GM12878 (cell line): ENCODE data around the gene CACNA1B. TPM values are rescaled to one million over a fixed set of nuclear protein-coding genes. Genes with fewer than 3 reads are reported as not detected.

Experiments
- ATAC-seq: fragments of 200-7000 bp; cut with Tn5 transposase; 3 replicates; pipeline ENCODE4 v1.9.1; 2020; ENCODE audit warnings: mild to moderate bottlenecking, moderate library complexity
- BruUV-seq: library from RNA; stranded (reverse); fragments of 400-500 nt; replicated peaks from 2 replicates; lab custom pipeline; 2021; lab: Mats Ljungman, UMichigan
- CTCF ChIA-PET: fragments of 300-600 bp; sonication (Branson Sonifier 250); formaldehyde crosslinking; extraction: SDS; loops from one replicate; lab custom pipeline; 2021; ENCODE audit warnings: inconsistent platforms; lab: Yijun Ruan, JAX
- POLR2A ChIA-PET: fragments of 350-600 bp; formaldehyde crosslinking; extraction: SDS; loops from one replicate; lab custom pipeline; 2021; ENCODE audit warnings: inconsistent platforms; lab: Charles Lee
- RAD21 ChIA-PET: fragments of 300-600 bp; sonication (Branson Sonifier 250); formaldehyde crosslinking; loops from one replicate; lab custom pipeline; 2023; ENCODE audit warnings: antibody characterized with exemption; ENCODE audit not compliant: unreplicated experiment; lab: Charles Lee
- SMC1A ChIA-PET: fragments of 300-600 bp; sonication (Branson Sonifier 250); formaldehyde crosslinking; loops from one replicate; lab custom pipeline; 2023; ENCODE audit not compliant: unreplicated experiment, uncharacterized antibody; lab: Charles Lee
- DNase-seq: peaks from one replicate; pipeline ENCODE4 v3.0.0-alpha.2; 2011; ENCODE audit warnings: low read depth, low spot score
- FAIRE-seq: peaks from 3 replicates; lab custom pipeline; 2011; peaks lifted over from hg19 to GRCh38; lab: Jason Lieb, UNC
- H2AFZ ChIP-seq: 2 replicates; pipeline ENCODE4 v1.6.0; 2011; ENCODE audit warnings: low read depth, low read length, control low read depth; ENCODE audit not compliant: control insufficient read depth
- H3K27ac ChIP-seq: 2 replicates; pipeline ENCODE4 v1.5.1; 2011; ENCODE audit warnings: control low read depth; ENCODE audit not compliant: control insufficient read depth, insufficient read depth
- H3K27me3 ChIP-seq, 2 experiments: replicated peaks in 1 of 2; 2 replicates each; pipeline versions ENCODE4 v1.6.0 to v1.6.1; 2011; ENCODE audit warnings: low read length in 1 of 2; ENCODE audit not compliant: control insufficient read depth in 2 of 2, insufficient read depth in 2 of 2
- H3K36me3 ChIP-seq, 2 experiments: 2 replicates each; pipeline ENCODE4 v1.5.1; 2011; ENCODE audit warnings: low read length in 1 of 2; ENCODE audit not compliant: control insufficient read depth in 2 of 2, insufficient read depth in 2 of 2
- H3K4me1 ChIP-seq: 2 replicates; pipeline ENCODE4 v1.6.1; 2011; ENCODE audit warnings: mild to moderate bottlenecking, low read length, moderate library complexity, mixed read lengths; ENCODE audit not compliant: control insufficient read depth, insufficient read depth
- H3K4me2 ChIP-seq: 2 replicates; pipeline ENCODE4 v1.6.0; 2011; ENCODE audit warnings: control low read depth; ENCODE audit not compliant: control insufficient read depth, insufficient read depth
- H3K4me3 ChIP-seq: fragments of 200-600 bp; sonication (generic); 2 replicates; pipeline ENCODE4 v1.5.1; 2016
- H3K79me2 ChIP-seq: 2 replicates; pipeline ENCODE4 v1.6.0; 2011; ENCODE audit warnings: low read length; ENCODE audit not compliant: control insufficient read depth, insufficient read depth
- H3K9ac ChIP-seq: 2 replicates; pipeline ENCODE4 v1.8.0; 2011; ENCODE audit warnings: low read length, control low read depth, mixed read lengths; ENCODE audit not compliant: control insufficient read depth, insufficient read depth
- H3K9me3 ChIP-seq: replicated peaks from 3 replicates; pipeline ENCODE4 v1.5.1; 2011; ENCODE audit warnings: mild to moderate bottlenecking, low read length; ENCODE audit not compliant: control insufficient read depth, insufficient read depth
- H4K20me1 ChIP-seq: 2 replicates; pipeline ENCODE4 v1.6.0; 2011; ENCODE audit not compliant: control insufficient read depth, insufficient read depth
- EZH2 ChIP-seq: IDR thresholded peaks from 2 replicates; pipeline ENCODE4 v1.6.1; 2012; ENCODE audit warnings: low read depth, mild to moderate bottlenecking, control low read depth, inconsistent platforms, low read length, borderline replicate concordance; ENCODE audit not compliant: control insufficient read depth
- KDM1A ChIP-seq: fragments of 200-600 bp; sonication (generic); IDR thresholded peaks from 2 replicates; pipeline ENCODE4 v1.6.1; 2016; ENCODE audit warnings: borderline replicate concordance
- MEF2A ChIP-seq: IDR thresholded peaks from 2 replicates; pipeline ENCODE4 v1.6.1; 2011; ENCODE audit warnings: low read depth, mild to moderate bottlenecking, low read length, moderate library complexity; ENCODE audit not compliant: insufficient read depth
- NR2C1 ChIP-seq: fragments of 450-650 bp; IDR thresholded peaks from 2 replicates; pipeline ENCODE4 v1.6.1; 2017; ENCODE audit warnings: antibody characterized with exemption, mild to moderate bottlenecking, moderate library complexity
- POLR2AphosphoS5 ChIP-seq: IDR thresholded peaks from 2 replicates; pipeline ENCODE4 v1.6.1; 2011; ENCODE audit warnings: mild to moderate bottlenecking, low read length, inconsistent platforms
- POU2F2 ChIP-seq: IDR thresholded peaks from 3 replicates; pipeline ENCODE4 v1.6.1; 2011; ENCODE audit warnings: low read depth, mild to moderate bottlenecking, low read length, borderline replicate concordance
- SMC3 ChIP-seq: IDR thresholded peaks from 2 replicates; pipeline ENCODE4 v1.6.1; 2011; ENCODE audit warnings: low read length, improper control_type of control experiment, borderline replicate concordance
- SPI1 ChIP-seq: IDR thresholded peaks from 2 replicates; pipeline ENCODE4 v1.6.1; 2011; ENCODE audit warnings: low read depth, mild to moderate bottlenecking, low read length, moderate library complexity, borderline replicate concordance; ENCODE audit not compliant: insufficient read depth
- SUPT20H ChIP-seq: IDR thresholded peaks from 2 replicates; pipeline ENCODE4 v1.6.1; 2011; ENCODE audit warnings: low read depth, mild to moderate bottlenecking, low read length, moderate library complexity, borderline replicate concordance; ENCODE audit not compliant: control insufficient read depth
- WGBS: methylation state at CpG from one replicate; pipeline ENCODE4 v1.1.6; 2016; ENCODE audit warnings: low lambda C conversion rate; ENCODE audit not compliant: insufficient replicate concordance, insufficient coverage; ENCODE audit errors: missing lambda C conversion rate; 5-methylcytosine and 5-hydroxymethylcytosine counted together
- in situ Hi-C: fragments of 300-500 bp; cut with MboI; formaldehyde crosslinking; loops from 9 replicates; pipeline ENCODE4 v1.14.3; 2018; ENCODE audit warnings: mixed read lengths
- intact Hi-C: fragments of 100-400 bp; cut with micrococcal nuclease; formaldehyde crosslinking; loops from one replicate; pipeline ENCODE4 v1.14.2; 2022; ENCODE audit not compliant: unreplicated experiment
- polyA plus RNA-seq, 11 experiments: library from polyadenylated mRNA; depleted of rRNA in 4 of 11; unstranded in 6 of 11; stranded (reverse) in 5 of 11; fragments of >200 nt; fragmentation: Nextera tagmentation in 4 of 11; fragmentation: Illumina TruSeq in 1 of 11; extraction: Ambion mirVana in 4 of 11; extraction: Trizol in 1 of 11; gene quantifications; 1 replicate in 1 of 11; 2 replicates in 10 of 11; pipeline versions ENCODE4 v1.2.1 to v1.2.3, GENCODE V29; 2011 to 2016; ENCODE audit warnings: inconsistent platforms in 2 of 11, missing spikeins in 2 of 11, low read depth in 1 of 11
- total RNA-seq, 4 experiments: library from RNA; depleted of rRNA in 3 of 4; stranded (reverse); fragments of >200 nt in 3 of 4; fragmentation: Illumina TruSeq in 1 of 4; extraction: Trizol in 1 of 4; gene quantifications; 2 replicates each; pipeline versions ENCODE4 v1.2.1 to v1.2.3, GENCODE V29; 2013 to 2021
- TF ChIP-seq, protein P1 (sequence below), 3 experiments: IDR thresholded peaks in 2 of 3; conservative IDR thresholded peaks in 1 of 3; 2 replicates each; pipeline ENCODE4 v1.5.1; 2011; ENCODE audit warnings: low read depth in 3 of 3, low read length in 3 of 3, mild to moderate bottlenecking in 3 of 3, control low read depth in 2 of 3, moderate library complexity in 2 of 3, inconsistent platforms in 1 of 3, mixed read lengths in 1 of 3; ENCODE audit not compliant: control insufficient read depth in 2 of 3, insufficient read depth in 1 of 3; ENCODE audit errors: extremely low read depth in 1 of 3
- TF ChIP-seq, protein P2 (sequence below): IDR thresholded peaks from 2 replicates; pipeline ENCODE4 v1.6.1; 2011; ENCODE audit warnings: low read depth, low read length, improper control_type of control experiment, borderline replicate concordance
- TF ChIP-seq, protein P3 (sequence below): IDR thresholded peaks from 2 replicates; pipeline ENCODE4 v1.6.1; 2012; ENCODE audit warnings: low read depth, low read length, improper control_type of control experiment

Gene CACNA1B
- total and polyA plus RNA-seq, 10 of the 15 experiments (the other 5 are each of a cell fraction or from before 2014, with no cell fraction given): 0.01 to 0.03 (median 0.01) TPM; not detected in 7

DNA sequence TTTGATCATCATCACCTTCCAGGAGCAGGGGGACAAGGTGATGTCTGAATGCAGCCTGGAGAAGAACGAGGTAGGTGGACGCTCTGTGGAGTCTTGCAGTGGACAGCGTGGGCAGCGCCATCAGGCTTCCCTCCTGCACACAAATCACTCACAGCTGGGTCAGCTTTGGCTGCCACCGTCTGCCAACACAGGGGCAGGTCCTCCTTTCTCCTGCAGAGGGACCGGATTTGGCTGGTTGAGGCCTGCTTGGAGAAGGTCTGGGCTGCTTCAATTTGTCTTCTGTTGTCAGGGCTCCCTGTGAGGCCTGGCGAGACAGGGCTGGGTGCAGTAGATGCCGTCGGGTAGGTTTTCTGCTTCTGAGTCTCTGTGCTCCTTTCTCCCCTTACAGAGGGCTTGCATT, 180.6 kb downstream of the CACNA1B start:
- H3K9me3 ChIP-seq: no peaks in the 10 kb centered on the region
- ChIA-PET RAD21 (no interaction called here), CTCF (no interaction called here), SMC1A (no interaction called here), POLR2A (no interaction called here)
- TF ChIP-seq EZH2 (no peak), POLR2AphosphoS5 (no peak), KDM1A (no peak), MEF2A (no peak), SMC3 (no peak), POU2F2 (no peak), SPI1 (no peak), NR2C1 (no peak), SUPT20H (no peak)
- TF ChIP-seq, protein P1, sequence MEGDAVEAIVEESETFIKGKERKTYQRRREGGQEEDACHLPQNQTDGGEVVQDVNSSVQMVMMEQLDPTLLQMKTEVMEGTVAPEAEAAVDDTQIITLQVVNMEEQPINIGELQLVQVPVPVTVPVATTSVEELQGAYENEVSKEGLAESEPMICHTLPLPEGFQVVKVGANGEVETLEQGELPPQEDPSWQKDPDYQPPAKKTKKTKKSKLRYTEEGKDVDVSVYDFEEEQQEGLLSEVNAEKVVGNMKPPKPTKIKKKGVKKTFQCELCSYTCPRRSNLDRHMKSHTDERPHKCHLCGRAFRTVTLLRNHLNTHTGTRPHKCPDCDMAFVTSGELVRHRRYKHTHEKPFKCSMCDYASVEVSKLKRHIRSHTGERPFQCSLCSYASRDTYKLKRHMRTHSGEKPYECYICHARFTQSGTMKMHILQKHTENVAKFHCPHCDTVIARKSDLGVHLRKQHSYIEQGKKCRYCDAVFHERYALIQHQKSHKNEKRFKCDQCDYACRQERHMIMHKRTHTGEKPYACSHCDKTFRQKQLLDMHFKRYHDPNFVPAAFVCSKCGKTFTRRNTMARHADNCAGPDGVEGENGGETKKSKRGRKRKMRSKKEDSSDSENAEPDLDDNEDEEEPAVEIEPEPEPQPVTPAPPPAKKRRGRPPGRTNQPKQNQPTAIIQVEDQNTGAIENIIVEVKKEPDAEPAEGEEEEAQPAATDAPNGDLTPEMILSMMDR (IDR thresholded peaks at IDR 0.05 in 2 of 3, conservative IDR thresholded peaks at IDR 0.05 in 1 of 3; ENCODE audit: control insufficient read depth in 2 of 3, extremely low read depth in 1 of 3, insufficient read depth in 1 of 3, low read depth in 3 of 3, low read length in 3 of 3): no peak
- TF ChIP-seq, protein P2, sequence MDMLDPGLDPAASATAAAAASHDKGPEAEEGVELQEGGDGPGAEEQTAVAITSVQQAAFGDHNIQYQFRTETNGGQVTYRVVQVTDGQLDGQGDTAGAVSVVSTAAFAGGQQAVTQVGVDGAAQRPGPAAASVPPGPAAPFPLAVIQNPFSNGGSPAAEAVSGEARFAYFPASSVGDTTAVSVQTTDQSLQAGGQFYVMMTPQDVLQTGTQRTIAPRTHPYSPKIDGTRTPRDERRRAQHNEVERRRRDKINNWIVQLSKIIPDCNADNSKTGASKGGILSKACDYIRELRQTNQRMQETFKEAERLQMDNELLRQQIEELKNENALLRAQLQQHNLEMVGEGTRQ: no peak
- TF ChIP-seq, protein P3, sequence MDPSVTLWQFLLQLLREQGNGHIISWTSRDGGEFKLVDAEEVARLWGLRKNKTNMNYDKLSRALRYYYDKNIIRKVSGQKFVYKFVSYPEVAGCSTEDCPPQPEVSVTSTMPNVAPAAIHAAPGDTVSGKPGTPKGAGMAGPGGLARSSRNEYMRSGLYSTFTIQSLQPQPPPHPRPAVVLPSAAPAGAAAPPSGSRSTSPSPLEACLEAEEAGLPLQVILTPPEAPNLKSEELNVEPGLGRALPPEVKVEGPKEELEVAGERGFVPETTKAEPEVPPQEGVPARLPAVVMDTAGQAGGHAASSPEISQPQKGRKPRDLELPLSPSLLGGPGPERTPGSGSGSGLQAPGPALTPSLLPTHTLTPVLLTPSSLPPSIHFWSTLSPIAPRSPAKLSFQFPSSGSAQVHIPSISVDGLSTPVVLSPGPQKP: no peak
- no peak overlapping the region for H3K9ac ChIP-seq
- H3K36me3 ChIP-seq: no peaks in the 10 kb centered on the region
- H3K4me3 ChIP-seq: no peak overlapping the region
- no peak overlapping the region for H3K4me2 ChIP-seq
- no peaks in the 10 kb centered on the region for H3K27me3 ChIP-seq
- H3K27ac ChIP-seq: no peak overlapping the region
- no peak for DNase-seq
- no peak for FAIRE-seq
- no peak for ATAC-seq
- no peak overlapping the region for H2AFZ ChIP-seq
- 27% methylated on average over 9 of the region's 9 CpGs for WGBS
- H4K20me1 ChIP-seq: no peaks in the 10 kb centered on the region
- intact Hi-C loops (no loop called here), in situ Hi-C loops (no loop called here)
- no TSS peak for BruUV-seq
- H3K79me2 ChIP-seq: no peaks in the 10 kb centered on the region
- no peaks in the 10 kb centered on the region for H3K4me1 ChIP-seq
